Activated T-helper 1 cell treated with anti-CD3 and anti-CD28 coated beads, Interleukin-2, amount 50 U/mL, for 16 hours (primary cell): ENCODE data around the gene CTSH.
"Not testable (repeated sequence)": the region's sequence is repeated elsewhere in the genome, so short reads cannot be mapped to it uniquely, and the experiment has no call there.

ENCODE experiments used
- DNase-seq, 2 donors: peaks; one replicate each; pipeline ENCODE4 v3.0.0-alpha.2; 2020; ENCODE audit warnings: low read depth in 1 of 2, low spot score in 1 of 2

The CTSH gene

GRCh38 chr15:78944202-78944625, 632 bp downstream of the CTSH start:
- DNase-seq: no peak

DNA sequence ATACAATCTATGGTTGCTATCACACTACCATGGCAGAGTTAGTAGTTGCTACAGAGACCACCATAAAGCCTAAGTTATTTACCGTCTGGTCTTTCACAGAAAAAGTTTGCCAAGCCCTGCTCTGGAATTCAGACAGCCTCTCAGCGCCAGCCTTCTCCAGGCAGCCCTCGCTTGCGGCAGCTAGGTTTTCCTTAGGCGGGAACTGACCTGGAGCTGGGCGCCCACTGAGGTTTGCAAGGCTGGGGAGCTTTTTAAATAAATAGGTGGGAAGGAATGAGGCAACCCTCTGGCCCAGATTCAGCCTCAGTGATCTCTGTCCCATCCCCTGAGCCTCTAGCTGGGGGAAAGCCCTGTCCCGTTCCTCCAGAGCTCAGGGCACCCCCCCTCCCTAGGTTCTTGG, 1.2 kb downstream of the CTSH start:
- no peak for DNase-seq

- DNase-seq: no peak
Measured at GRCh38 chr15:78942741-78943140, 2.1 kb downstream of the CTSH start.

- no peak for DNase-seq
Measured at GRCh38 chr15:78938658-78939488, 6.0 kb downstream of the CTSH start.

DNA sequence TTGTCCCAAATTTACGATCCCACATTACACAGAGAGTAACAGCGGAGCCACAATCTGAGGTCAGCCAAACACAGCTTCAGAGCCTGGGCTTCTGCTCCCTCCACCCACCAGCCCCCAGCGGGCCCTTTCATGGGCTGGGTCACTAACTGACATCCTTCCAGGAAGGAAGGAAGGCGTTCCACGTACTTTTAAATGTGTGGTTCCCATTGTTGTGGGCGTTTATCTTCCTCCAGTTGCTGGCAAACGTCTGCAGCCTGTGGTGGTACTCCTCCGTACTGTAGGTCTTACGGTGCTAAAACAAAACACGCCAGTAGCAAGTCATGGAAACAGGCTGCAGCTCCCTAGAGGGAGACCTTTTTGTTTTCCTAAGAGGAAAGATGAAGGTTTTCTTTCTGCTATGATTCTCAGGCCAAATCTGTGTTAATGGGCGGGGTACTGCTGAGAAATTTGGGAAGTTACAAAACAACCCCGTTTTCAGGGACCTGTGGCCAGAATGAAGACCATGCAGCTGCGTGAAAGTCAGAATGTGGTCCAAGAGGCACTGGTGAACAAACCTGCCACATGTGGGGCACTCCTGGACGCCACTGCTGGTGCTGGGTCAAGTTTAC, 7.6 kb downstream of the CTSH start:
- no peak for DNase-seq

DNA sequence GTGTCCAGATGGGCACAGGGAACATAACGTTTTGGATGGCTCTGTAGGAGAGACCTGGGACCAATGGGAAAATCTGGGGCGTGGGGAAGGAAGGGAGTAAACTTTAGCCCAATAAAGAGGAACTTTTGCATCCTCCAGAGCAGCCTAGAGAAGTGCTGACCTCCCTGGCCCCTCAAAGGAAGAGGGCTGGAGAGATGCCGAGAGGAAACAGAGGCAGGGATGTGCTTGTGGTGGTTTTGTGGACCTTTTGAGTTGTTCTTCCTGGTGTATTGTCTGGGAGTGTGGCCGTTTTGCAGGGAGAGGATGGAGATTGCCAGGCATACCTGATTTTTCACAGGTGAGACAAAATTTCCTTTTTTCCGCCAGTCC, 10.2 kb downstream of the CTSH start:
- no peak for DNase-seq

- DNase-seq: no peak
Measured at GRCh38 chr15:78933823-78934654, 10.8 kb downstream of the CTSH start.

GRCh38 chr15:78933187-78933822, 11.5 kb downstream of the CTSH start:
- no peak for DNase-seq

DNA sequence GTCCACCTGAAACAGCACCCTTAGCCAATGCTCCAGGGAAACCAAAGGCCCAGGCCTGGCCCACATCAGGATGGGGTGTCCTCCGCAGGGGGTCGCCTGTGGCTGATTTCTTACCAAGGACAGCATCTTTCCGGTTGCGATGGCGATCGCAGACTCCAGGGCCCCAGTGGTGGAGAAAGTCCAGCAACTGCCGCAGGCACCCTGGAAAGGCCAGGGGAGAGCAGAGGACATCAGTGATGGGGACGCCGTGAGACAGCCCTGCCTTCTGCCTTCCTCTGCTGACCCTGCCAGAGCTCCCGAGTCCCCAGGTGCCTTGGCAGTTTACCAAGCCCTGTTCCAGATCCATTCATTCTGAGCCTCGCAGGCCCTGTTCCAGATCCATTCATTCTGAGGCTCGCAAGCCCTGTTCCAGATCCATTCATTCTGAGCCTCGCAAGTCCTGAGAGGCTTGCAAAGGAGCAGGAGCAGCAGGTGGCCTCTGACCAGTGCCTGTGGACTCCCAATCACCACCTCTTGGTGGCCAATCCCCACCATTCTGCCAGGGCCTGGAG, 12.5 kb downstream of the CTSH start:
- no peak for DNase-seq

DNA sequence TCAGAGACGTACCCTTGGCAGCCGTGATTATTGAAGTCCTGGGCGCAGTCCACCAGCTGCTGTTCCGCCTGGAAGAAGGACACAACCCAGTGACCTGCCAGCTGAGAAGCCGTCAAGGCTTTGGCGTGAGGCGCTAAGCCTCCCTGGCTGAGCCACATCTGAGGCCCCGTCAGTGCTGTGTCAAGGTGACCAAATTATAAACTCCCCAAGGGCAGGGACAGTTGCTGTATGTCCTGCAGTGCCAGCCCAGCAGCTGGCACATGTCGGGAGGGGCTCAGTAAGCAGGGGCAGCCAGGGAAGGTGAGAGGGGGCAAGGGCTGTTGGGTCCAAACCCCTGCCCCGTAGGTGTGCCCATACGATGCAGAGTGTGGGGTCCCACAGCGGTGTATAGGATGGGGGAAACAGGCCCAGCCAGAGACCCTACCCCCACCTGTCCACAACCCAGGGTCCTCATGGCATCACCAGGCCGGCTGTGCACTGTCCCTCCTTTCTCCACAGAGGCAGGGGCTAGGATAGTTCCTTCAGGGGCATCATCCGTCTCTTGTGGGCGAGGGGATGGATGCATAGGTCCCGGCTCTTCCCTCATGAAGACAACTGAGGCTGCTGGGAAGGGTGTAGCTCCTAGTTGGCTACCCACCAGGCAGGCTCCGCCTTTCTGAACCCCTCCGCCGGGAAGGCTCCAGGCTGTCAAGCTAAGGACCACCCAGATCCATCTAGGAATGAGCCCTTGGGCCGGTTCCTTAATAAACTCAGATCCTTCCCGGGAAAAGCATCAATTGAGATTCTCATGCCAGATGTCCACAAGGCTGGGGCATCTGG, 13.2 kb downstream of the CTSH start:
- DNase-seq: no peak

DNA sequence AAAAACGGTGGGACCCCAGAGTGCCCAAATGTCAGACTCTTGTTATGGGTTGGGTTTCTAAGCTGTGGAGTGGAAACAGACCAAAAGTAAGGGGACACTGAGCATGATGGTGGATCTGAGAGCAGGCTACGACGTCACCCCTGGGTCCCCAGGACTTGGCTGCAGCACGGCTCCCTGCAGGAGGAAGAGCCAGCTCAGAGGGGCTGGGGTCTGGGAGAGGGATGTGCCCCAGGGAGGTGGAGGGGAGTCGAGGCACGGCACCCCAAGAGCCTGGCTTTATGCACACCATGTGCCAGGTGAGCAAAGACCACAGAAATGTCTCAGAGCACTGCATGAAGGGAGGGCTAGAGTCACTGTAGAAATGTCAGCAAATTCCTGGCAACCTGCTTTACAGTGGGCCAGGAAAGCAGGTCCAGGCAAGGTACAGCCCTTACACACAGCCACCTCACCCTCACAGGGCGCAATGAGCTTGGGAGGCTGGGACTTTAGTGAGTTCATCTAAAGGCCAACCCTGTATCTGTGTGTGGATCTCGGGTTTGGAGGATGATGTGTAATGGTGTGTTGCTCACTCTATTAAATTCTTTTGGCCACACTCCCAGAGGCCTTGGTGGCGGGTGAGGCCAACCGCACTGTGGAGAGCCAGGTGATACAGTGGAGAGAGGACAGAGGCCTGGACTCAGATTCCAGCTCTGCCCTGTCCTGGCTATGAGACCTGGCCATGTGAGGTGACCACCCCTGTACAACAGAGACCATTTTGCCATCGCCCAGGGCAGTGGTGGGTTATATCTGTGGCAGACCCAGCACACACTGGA, 14.1 kb downstream of the CTSH start:
- DNase-seq: no peak

DNA sequence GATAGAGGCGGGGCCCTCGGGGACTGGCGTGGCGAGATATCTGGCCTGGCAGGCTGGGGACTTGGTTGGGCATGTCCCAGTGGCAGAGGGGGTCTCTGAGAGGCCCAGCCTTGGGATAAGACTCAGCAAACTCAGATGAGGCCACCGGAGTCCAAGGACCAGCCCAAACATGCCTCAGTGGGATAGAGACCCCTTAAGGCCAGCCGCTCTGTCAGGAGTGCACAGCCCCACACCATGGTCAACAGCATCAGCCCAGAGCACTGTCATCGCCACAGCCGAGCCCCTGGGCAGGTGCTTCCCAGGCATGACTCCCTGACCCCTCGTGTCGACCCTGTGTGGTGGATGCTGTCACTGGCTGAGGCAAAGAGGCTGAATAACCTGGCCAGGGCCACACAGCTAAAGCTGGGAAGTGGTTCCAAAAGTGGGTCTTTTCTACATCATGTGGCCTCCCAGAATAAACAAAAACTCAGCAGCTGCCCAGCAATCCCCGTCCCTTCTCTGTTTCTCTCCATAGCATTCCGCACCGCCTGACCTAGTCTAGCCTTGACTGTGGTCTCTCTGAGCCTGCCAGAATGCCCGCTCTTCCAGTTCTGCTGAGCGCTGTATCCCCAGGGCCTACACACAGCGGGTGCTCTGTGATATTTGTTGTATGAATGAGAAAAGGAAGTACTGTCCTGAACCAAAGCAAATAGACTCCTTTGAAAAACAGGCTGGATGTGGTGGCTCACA, 15.1 kb downstream of the CTSH start:
- no peak for DNase-seq

DNA sequence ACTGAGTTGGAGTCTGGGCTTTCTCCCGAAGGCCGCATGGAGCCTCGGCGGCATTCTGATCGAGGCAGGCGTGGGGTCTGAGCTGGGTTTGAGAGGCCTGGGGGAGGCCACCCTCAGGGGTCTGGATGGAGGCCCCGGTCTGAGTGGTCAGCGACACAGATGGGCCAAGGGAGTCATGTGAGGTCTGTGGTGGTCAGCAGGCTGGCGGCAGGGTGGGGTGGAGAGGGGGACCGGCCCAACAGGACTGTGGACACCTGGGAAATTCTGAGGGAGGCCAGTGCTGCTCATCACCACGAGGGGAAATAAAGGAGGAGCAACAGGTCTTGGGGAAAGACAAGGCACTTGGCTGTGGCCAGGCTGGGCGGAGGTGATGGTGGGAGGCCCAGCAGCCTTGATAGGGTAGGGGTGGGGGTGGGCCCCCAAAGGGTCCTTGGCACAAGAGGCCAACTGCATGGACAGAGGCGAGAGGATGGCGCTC, 16.2 kb downstream of the CTSH start:
- DNase-seq: no peak

- not testable (repeated sequence) for DNase-seq
Measured at GRCh38 chr15:78928176-78928575, 16.7 kb downstream of the CTSH start.

DNA sequence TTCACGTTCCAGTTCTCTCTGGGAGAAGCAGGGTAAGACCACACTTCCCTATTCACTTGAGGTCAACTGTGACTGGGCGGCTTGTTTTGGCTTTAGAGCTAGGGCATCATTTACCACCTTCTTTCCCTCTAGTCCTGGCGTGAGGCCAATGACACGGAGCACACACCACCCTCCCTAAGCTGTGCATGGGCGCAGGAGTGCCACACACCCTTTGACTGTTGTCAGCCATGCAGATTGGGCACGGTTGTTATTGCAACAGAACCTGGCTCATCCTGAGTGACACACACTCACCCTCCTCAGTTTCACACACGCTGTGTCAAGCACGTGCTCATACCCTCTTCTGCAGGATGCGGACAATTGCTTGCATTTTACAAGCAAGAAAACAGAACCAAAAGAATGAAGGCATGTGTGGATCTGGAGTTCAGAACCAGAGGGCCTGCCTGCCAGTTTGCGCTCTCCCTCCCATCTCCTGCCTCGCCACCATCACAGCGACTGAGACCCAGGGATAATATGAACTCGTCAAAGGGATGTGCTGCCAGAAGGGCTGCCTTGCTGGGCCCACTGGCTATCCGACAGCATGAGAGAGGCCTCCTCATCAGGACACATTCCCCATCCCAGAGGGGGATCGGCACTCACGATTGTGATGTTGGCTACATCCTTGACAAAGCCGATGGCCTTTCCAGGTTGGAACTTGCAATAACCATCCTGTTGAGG, 17.6 kb downstream of the CTSH start:
- DNase-seq: no peak

DNA sequence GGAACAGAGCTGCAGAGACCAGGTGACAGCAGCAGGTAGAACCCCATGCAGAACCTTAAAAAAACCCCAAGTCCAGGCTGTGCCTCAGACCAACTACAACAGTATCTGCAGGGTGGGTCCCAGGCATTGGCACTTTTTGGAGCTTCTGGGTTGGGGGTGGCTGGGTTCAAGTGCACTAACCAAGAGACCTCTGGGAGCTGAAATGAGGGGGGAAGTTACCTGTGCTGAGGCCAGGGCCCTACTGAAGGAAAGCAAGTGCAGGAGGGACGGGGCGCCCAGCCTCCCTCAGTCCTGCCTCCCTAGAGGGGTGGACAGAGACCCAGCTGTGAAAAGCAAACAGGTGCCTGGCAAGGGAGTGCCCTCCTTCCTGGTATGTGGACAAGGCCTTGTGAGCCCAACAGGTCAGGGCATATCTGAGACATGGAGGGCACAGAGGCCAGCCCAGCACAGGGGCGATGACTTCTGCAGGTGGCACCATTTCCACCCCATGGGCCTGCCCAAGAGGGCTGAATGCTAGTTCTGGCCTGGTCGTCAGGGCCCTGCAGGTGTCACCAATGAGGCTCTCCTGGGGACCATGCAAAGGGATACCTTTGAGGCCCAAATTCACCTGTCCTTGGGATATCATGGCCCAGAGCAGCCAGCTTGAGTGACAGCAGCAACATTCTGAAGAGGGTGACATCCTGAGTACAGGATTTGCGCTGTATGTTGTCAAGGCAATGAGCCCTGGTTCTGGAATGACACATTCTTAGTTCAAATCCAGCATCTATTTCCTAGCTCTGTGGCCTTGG, 18.7 kb downstream of the CTSH start:
- DNase-seq: no peak

GRCh38 chr15:78925076-78925624, 19.7 kb downstream of the CTSH start:
- DNase-seq: no peak
